Measurements from ENCODE around the gene MACROD2. TPM values are rescaled to one million over a fixed set of nuclear protein-coding genes. Genes with fewer than 3 reads are reported as not detected.

The MACROD2 gene
- total and polyA plus RNA-seq, 2 experiments from 2014 or later: 2.8 to 4.3 TPM

- TF ChIP-seq ETS1 (IDR thresholded peaks at IDR 0.05) (no peak), CREB1 (CRISPR knock-in tag; IDR thresholded peaks at IDR 0.05; ENCODE audit: low read depth) (no peak), NANOG (IDR thresholded peaks at IDR 0.05; ENCODE audit: borderline replicate concordance) (no peak), EZH2 (IDR thresholded peaks at IDR 0.05; ENCODE audit: low read depth, unreplicated experiment) (no peak), STAT1 (IDR thresholded peaks at IDR 0.05; ENCODE audit: unreplicated experiment) (no peak), JUNB (IDR thresholded peaks at IDR 0.05; ENCODE audit: unreplicated experiment) (no peak), ZNF114 (CRISPR knock-in tag; IDR thresholded peaks at IDR 0.05) (no peak), REST (IDR thresholded peaks at IDR 0.05; ENCODE audit: unreplicated experiment) (no peak), EZH2phosphoT487 (IDR thresholded peaks at IDR 0.05; ENCODE audit: unreplicated experiment) (no peak), POLR2AphosphoS5 (IDR thresholded peaks at IDR 0.05; ENCODE audit: low read depth) (no peak)
These were observed 701.6 kb downstream of the MACROD2 start (continued) for GRCh38 chr20:14696937-14697336.

- no peak overlapping the region for H3K27ac Mint-ChIP-seq
- Histone ChIP-seq H4K20me1 (replicated peaks; ENCODE audit: insufficient read depth) (no peaks in the 10 kb centered on the region), H3K4me3 (no peak overlapping the region), H3F3A (replicated peaks; ENCODE audit: low read depth) (no peaks in the 10 kb centered on the region), H3K9me2 (ENCODE audit: insufficient read depth) (no peaks in the 10 kb centered on the region), H3K4me1 (ENCODE audit: insufficient read depth) (no peaks in the 10 kb centered on the region), H3K79me2 (replicated peaks; ENCODE audit: insufficient read depth) (no peaks in the 10 kb centered on the region), H3K36me3 (ENCODE audit: insufficient read depth) (no peaks in the 10 kb centered on the region), H3K27ac (ENCODE audit: low read depth) (no peak overlapping the region), H2AFZ (no peak overlapping the region), H3K27me3 (ENCODE audit: insufficient read depth) (no peaks in the 10 kb centered on the region), H3K4me2 (no peak overlapping the region)
- no peaks in the 10 kb centered on the region for H3K36me3 Mint-ChIP-seq (ENCODE audit: low read depth)
- no peaks in the 10 kb centered on the region for H3K27me3 Mint-ChIP-seq (ENCODE audit: insufficient read depth, low read depth, poor library complexity)
- TF ChIP-seq JUNB (IDR thresholded peaks at IDR 0.05; ENCODE audit: unreplicated experiment) (no peak), STAT1 (IDR thresholded peaks at IDR 0.05; ENCODE audit: unreplicated experiment) (no peak), NANOG (IDR thresholded peaks at IDR 0.05; ENCODE audit: borderline replicate concordance) (no peak), ETS1 (IDR thresholded peaks at IDR 0.05) (no peak), ZNF114 (CRISPR knock-in tag; IDR thresholded peaks at IDR 0.05) (no peak), CREB1 (CRISPR knock-in tag; IDR thresholded peaks at IDR 0.05; ENCODE audit: low read depth) (no peak)
- DNase-seq (ENCODE audit: low spot score) (no peak), ATAC-seq (no peak)
- no peak overlapping the region for H3K4me3 Mint-ChIP-seq
- H3K4me1 Mint-ChIP-seq: no peaks in the 10 kb centered on the region; the same call in 2 of the 3 replicates
- H3K9me3 Mint-ChIP-seq: no peaks in the 10 kb centered on the region
These were observed 702.8 kb downstream of the MACROD2 start for GRCh38 chr20:14698125-14698524.

All from GM23338 (cell line).